ENCODE results near the gene FBXO48.

FBXO48 gene

DNA sequence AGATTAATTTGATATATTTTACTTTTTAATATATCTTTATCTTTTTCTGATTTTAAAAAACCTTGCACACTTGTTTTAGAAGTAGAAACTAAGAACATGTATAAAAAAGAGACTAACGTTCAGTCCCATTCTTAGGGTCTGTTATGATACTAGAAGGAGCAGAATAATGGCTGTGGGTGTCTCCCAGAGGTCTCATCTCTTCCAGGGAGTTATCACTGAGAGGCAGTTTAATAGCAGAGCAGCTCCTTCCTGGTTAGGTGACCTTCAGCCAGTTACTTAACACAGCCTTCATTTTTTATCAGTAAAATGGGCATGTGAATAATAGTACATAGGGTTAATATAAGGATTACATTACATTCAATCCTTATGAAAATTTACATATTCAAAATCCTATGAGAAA is 40.6 kb downstream of the FBXO48 start:
- H3K27me3 Mint-ChIP-seq (ENCODE audit: low read depth, poor library complexity): no peaks in the 10 kb centered on the region
- no peaks in the 10 kb centered on the region for H3K9me3 Mint-ChIP-seq
- no peak overlapping the region for H3K27ac Mint-ChIP-seq
- TF ChIP-seq, protein P1, sequence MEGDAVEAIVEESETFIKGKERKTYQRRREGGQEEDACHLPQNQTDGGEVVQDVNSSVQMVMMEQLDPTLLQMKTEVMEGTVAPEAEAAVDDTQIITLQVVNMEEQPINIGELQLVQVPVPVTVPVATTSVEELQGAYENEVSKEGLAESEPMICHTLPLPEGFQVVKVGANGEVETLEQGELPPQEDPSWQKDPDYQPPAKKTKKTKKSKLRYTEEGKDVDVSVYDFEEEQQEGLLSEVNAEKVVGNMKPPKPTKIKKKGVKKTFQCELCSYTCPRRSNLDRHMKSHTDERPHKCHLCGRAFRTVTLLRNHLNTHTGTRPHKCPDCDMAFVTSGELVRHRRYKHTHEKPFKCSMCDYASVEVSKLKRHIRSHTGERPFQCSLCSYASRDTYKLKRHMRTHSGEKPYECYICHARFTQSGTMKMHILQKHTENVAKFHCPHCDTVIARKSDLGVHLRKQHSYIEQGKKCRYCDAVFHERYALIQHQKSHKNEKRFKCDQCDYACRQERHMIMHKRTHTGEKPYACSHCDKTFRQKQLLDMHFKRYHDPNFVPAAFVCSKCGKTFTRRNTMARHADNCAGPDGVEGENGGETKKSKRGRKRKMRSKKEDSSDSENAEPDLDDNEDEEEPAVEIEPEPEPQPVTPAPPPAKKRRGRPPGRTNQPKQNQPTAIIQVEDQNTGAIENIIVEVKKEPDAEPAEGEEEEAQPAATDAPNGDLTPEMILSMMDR (IDR thresholded peaks at IDR 0.05): no peak
- no peak overlapping the region for H3K4me3 Mint-ChIP-seq
- H3K4me1 Mint-ChIP-seq: no peaks in the 10 kb centered on the region
- H3K36me3 Mint-ChIP-seq (ENCODE audit: low read depth): no peaks in the 10 kb centered on the region
- no peak for DNase-seq

DNA sequence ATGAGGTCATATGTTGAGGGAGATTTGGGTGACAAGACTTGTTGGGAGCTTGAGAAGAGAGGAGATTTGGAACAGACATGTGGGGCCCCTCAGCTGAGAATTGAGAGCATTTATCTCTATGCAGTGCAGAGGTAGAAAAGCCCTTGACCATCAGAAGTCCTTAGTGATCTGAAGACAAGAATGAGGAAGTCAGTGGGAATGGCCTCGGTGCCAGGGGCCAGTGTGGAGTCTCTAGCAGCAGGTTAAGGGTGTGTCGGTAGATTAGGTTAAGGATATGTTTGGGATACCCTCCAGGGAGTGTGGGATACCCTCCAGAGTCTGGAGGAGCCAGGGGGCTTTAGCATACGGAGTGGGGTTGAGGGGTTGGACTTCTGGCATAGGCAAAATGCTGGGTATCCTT is 41.6 kb downstream of the FBXO48 start:
- TF ChIP-seq, protein P1 (IDR thresholded peaks at IDR 0.05): no peak
- Mint-ChIP-seq H3K4me3 (no peak overlapping the region), H3K27me3 (ENCODE audit: low read depth, poor library complexity) (no peaks in the 10 kb centered on the region), H3K27ac (no peak overlapping the region), H3K9me3 (no peaks in the 10 kb centered on the region), H3K36me3 (ENCODE audit: low read depth) (no peaks in the 10 kb centered on the region), H3K4me1 (no peaks in the 10 kb centered on the region)
- no peak for DNase-seq

DNA sequence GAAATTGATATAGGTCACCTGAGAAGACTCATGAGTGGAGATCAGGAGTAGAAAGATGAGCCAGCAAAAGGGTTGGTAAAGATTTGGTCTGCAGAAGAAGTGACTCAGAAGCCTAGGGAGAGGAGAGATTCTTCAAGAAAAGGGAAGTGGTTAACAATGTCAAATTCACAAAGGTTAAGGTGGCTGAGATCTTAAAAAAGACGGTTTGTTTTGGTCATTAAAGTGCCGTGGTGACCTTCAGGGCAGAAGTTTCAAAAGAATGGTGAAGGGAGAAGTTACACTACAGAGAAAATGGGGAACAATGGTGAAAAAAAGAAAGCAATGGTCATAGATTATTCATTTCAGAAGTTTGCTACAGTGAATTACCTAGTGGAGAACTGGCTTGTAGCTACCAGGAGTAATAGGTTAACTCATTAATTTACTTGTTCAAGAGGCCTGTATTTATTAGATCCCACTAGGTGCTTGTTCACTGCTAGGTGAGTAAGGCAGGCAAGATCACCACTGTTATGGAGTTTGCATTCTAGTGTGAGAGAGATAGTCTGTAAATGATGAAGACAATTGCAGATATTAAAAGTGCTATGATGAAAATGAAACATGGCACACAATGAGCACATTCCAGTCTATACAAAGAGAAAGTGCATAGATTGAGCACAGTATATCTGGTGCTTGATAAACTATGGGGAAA is 43.0 kb downstream of the FBXO48 start:
- TF ChIP-seq, protein P1 (IDR thresholded peaks at IDR 0.05): no peak
- DNase-seq: no peak
- Mint-ChIP-seq H3K27ac (no peak overlapping the region), H3K36me3 (ENCODE audit: low read depth) (no peaks in the 10 kb centered on the region), H3K4me3 (no peak overlapping the region), H3K9me3 (no peaks in the 10 kb centered on the region), H3K27me3 (ENCODE audit: low read depth, poor library complexity) (no peaks in the 10 kb centered on the region), H3K4me1 (no peaks in the 10 kb centered on the region)

DNA sequence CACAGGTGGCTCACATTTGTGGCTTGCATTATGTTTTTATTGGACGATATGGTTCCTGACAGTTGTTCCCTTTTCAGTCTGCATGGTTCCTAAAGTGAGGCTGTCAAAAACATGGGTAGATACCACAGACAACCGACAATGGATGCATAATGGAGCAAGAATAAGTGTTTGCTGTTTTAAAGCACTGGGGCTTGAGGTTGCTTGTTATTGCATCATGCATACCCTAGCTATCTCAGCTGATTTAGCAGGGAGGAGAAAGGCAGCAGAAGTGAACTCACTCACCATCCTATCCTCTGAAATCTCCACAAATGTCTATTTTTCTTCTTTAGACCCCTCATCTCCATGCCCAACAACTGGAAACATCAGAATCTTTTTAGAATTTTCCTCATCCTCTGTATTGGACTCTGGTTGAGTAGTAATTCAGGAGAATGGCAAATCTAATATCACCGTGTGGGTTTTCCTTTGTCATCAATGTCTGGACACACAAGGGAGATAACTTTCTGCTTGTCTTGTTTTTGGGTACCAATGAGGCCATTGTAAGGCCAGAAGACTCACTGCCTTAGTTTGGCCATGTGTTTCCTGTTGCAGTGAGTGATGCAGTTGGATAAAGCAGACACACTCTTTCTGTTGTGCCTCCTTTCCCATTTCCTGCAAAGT is 46.7 kb downstream of the FBXO48 start:
- Mint-ChIP-seq H3K27ac (no peak overlapping the region), H3K9me3 (no peaks in the 10 kb centered on the region), H3K4me1 (peaks cover 26% of the 10 kb centered on the region), H3K27me3 (ENCODE audit: low read depth, poor library complexity) (peaks cover 4% of the 10 kb centered on the region), H3K36me3 (ENCODE audit: low read depth) (no peaks in the 10 kb centered on the region), H3K4me3 (no peak overlapping the region)
- TF ChIP-seq, protein P1 (IDR thresholded peaks at IDR 0.05): no peak
- DNase-seq: no peak

DNA sequence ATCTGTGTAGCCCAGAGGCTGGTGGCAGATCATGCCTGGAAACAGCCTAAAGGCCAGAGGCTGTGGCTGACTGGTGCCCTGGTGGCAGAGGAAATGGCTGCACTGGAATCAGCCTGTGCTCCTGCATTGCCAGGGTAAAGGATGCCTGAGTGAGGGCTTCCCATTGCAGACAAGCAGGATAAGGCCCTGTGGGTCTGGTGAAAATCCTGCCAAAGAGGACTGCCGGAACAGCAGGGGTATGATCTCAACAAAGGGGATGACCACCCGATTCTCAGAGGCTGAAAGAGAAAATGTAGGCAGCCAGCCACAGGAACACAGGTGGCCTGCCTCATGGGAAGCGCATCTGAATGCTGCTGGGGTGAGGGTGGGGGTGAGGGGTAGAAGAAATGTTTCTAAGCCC is 48.2 kb downstream of the FBXO48 start:
- peaks cover 4% of the 10 kb centered on the region for H3K27me3 Mint-ChIP-seq (ENCODE audit: low read depth, poor library complexity)
- TF ChIP-seq, protein P1 (IDR thresholded peaks at IDR 0.05): no peak
- H3K27ac Mint-ChIP-seq: no peak overlapping the region
- DNase-seq: no peak
- no peak overlapping the region for H3K4me3 Mint-ChIP-seq
- peaks cover 26% of the 10 kb centered on the region for H3K4me1 Mint-ChIP-seq
- H3K36me3 Mint-ChIP-seq (ENCODE audit: low read depth): no peaks in the 10 kb centered on the region
- no peaks in the 10 kb centered on the region for H3K9me3 Mint-ChIP-seq

DNA sequence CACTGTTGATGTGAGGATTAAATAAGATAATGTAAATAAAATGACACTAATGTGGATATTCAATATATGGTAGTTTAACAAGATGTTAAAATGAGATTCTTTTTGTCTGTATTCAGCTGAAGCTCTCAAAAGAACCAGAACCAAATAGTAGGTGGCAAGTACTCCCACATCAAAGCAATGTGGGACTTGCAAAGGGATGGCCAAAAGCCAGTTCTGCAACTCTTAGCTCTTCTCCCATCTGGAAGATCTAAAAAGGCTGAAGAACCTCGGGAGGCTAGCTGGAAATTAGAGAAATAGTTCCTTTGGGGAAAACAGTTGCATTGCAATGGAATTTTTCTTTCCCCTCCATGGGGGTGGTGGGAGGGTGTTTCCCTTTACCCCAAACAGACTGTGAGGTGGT is 48.7 kb downstream of the FBXO48 start:
- H3K9me3 Mint-ChIP-seq: no peaks in the 10 kb centered on the region
- H3K4me1 Mint-ChIP-seq: peaks cover 26% of the 10 kb centered on the region
- TF ChIP-seq, protein P1 (IDR thresholded peaks at IDR 0.05): no peak
- no peak overlapping the region for H3K4me3 Mint-ChIP-seq
- peaks cover 4% of the 10 kb centered on the region for H3K27me3 Mint-ChIP-seq (ENCODE audit: low read depth, poor library complexity)
- no peaks in the 10 kb centered on the region for H3K36me3 Mint-ChIP-seq (ENCODE audit: low read depth)
- DNase-seq: no peak
- H3K27ac Mint-ChIP-seq: peak overlapping the region; percentile 49
